GM10266 (cell line): ENCODE results near the gene PSME1.

ENCODE experiments used
- DNase-seq: peaks from one replicate; pipeline ENCODE4 v3.0.0; 2012; ENCODE audit errors: extremely low spot score
- TF ChIP-seq, protein P1 (sequence below): IDR thresholded peaks from 2 replicates; pipeline ENCODE4 v1.5.1; 2012; ENCODE audit warnings: mild to moderate bottlenecking, low read depth; ENCODE audit not compliant: control insufficient read depth, insufficient read depth; ENCODE audit errors: missing control alignments

Gene PSME1

DNA sequence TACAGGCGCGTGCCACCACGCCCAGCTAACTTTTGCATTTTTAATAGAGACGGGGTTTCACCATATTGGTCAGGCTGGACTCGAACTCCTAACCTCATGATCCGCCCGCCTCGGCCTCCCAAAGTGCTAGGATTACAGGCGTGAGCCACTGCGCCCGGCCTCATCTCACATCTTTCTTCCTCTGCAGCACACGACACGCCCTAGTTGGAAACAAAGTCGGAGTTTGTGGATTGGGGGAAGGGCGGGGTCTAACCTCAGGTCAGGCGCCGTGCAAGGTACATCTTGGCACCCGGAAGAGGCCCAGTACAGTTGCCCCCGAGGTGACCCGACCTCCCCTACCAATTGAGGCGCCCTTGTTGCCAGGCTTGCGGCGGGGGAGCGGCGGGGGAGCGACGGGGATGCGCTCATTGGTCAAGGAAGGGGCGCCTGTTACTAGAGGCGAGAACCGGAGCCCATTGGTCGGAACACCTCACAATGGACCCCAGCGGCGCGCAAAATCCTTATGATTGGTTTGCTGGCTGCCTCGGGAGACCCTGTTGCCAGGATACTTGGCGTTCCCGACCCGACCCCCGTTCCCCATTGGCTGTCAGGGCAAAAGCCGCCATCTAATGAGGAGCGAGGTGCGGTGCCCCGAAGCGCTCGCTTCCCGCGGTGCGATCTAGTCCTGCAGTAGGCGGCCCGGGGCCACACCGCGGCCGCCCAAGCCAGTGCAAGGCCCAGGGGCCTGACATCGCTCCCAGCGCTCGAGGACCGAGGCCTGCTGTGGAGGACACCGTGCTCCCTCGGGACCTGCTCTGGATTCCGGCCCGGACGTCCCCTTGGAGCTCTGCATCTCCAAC is 35.6 kb downstream of the PSME1 start, which contains the start of gene REC8:
Gene REC8 (plus strand): TSS at position 659 of the 839 bp plus-strand sequence. CDS start 473 bp downstream, outside the sequence.
- peak; percentile 94 for DNase-seq
- TF ChIP-seq, protein P1, sequence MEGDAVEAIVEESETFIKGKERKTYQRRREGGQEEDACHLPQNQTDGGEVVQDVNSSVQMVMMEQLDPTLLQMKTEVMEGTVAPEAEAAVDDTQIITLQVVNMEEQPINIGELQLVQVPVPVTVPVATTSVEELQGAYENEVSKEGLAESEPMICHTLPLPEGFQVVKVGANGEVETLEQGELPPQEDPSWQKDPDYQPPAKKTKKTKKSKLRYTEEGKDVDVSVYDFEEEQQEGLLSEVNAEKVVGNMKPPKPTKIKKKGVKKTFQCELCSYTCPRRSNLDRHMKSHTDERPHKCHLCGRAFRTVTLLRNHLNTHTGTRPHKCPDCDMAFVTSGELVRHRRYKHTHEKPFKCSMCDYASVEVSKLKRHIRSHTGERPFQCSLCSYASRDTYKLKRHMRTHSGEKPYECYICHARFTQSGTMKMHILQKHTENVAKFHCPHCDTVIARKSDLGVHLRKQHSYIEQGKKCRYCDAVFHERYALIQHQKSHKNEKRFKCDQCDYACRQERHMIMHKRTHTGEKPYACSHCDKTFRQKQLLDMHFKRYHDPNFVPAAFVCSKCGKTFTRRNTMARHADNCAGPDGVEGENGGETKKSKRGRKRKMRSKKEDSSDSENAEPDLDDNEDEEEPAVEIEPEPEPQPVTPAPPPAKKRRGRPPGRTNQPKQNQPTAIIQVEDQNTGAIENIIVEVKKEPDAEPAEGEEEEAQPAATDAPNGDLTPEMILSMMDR = no peak

DNA sequence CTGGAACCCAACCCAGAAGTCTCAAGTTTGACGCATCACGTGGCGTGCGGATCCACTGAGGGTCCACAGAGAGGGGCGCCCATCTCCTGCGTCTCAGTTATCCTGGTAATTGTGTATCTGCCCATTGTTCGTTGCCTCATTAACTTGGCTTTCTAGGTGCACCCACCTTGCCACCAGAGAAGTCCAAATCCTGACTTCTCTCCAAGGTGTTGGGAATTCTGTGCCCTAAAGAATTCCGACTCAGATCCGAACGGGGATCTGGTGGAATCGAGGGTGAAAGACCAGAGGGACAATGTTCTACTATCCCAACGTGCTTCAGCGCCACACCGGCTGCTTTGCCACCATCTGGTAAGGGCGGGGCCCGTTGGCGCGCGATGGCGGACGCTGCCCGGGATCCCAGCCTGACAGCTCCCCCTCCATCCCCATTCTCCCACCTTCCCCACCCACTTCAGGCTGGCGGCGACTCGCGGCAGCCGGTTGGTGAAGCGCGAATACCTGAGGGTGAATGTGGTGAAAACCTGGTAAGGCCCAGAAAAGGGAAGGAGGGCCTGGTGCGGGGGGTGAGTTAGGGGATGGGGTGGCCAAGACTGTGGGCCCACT is 36.4 kb downstream of the PSME1 start:
- TF ChIP-seq, protein P1 = no peak
- no peak for DNase-seq

DNA sequence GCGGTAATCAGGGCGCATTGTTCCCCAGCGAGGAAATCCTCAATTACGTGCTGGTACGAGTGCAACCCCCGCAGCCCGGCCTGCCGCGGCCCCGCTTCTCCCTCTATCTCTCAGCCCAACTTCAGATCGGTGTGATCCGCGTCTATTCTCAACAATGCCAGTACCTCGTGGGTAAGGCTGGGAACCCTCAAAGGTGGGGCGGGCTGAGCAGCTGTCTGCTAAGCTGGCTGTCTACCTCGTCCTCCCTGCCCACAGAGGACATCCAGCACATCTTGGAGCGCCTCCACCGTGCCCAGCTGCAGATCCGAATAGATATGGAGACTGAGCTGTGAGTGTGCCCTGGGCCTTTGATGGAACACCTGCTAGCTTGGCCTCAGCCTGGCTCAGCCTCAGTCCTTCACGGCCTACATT is 36.9 kb downstream of the PSME1 start:
- no peak for DNase-seq
- TF ChIP-seq, protein P1 = no peak

DNA sequence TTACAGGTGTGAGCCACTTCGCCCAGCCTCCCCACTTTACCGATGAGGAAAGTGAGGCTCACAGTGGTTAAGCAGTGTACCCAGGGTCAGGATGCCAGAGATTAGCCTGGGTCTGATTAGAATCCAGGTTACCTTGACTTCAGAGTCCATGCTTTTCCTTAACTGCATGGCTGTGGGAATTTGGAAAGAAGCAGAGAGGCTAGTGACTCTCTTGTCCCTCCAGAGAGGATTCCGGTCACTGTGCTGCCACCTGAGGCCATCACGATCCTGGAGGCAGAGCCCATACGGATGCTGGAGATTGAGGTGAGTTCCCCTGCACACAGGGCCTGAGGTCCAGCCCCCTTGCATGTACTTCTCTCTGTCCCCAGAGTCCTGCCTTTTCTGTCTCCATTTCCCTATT is 40.6 kb downstream of the PSME1 start:
- DNase-seq = no peak
- TF ChIP-seq, protein P1 = no peak

DNA sequence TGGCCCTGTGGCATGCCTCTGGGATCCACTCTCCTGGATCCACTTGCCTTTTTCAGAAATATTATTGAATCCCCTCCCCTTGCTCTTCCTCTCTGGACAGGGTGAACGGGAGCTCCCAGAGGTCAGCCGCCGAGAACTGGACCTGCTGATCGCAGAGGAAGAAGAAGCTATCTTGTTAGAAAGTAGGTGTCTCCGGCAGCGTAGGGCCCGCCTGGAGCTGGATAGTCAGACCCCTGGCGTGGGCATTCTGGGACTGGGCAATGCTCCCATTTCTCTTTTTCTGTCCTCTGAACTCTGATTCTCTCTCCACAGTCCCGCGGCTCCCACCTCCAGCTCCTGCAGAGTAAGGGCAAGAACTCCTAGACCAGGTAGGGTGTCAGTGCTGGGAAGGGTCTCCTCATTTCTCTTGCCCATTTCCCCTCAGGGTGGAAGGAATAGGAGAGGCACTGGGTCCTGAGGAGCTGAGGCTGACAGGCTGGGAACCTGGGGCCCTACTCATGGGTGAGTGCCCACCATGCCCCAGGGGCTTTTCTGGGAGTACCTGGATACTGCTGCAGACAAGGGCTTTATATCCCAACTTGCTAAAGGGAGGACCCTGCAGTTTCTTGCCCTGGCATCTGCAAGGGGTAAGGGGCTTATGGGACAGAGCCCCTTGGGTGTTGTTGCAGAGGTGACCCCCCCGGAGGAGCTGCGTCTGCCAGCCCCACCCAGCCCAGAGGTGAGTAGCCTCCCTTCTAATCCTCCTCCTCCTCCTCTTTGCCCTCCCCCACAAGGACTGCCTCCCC is 41.2 kb downstream of the PSME1 start:
- no peak for DNase-seq
- TF ChIP-seq, protein P1 = no peak

DNA sequence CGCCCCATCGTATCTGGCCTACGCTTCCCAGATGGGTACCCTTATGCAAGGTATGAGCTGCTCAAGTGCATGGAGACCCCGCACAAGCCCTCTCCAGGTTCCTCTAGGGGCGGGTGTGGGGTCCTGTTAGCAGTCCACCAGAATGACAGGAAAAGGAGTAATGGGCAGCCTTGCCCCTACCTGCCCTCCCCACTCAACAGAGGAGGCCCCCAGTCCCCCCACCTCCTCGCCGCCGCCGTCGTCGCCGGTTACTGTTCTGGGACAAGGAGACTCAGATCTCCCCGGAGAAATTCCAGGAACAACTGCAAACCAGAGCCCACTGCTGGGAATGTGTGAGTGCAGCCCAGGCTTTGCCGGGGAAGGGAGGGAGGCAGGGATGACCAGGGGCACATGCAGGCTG is 41.9 kb downstream of the PSME1 start:
- no peak for DNase-seq

More for the DNA sequence above, 41.9 kb downstream of the PSME1 start:
- TF ChIP-seq, protein P1 = no peak
